HL-60 (cell line): ENCODE data around the gene ROR1.

Experiments
- DNase-seq, 2 experiments: peaks; one replicate each; pipeline ENCODE4 v3.0.0-alpha.2; 2010 to 2020; ENCODE audit warnings: low read depth in 1 of 2, low spot score in 1 of 2
- H3K27ac ChIP-seq: fragments of 250-450 bp; sonication (Bioruptor Pico); replicated peaks from 2 replicates; pipeline ENCODE4 v1.5.1; 2020; ENCODE audit warnings: mild to moderate bottlenecking, moderate library complexity
- H3K27me3 ChIP-seq: fragments of 250-450 bp; sonication (Bioruptor Pico); 2 replicates; pipeline ENCODE4 v1.5.1; 2021; ENCODE audit warnings: mild to moderate bottlenecking, moderate library complexity; ENCODE audit not compliant: insufficient read depth, poor library complexity, severe bottlenecking
- H3K4me3 ChIP-seq: replicated peaks from 2 replicates; pipeline ENCODE4 v1.5.1; 2011; ENCODE audit warnings: mild to moderate bottlenecking, control low read depth, low read length; ENCODE audit not compliant: insufficient read depth
- GABPA ChIP-seq: IDR thresholded peaks from 2 replicates; pipeline ENCODE4 v1.6.1; 2012; ENCODE audit warnings: low read depth
- POLR2AphosphoS5 ChIP-seq: IDR thresholded peaks from 2 replicates; pipeline ENCODE4 v1.6.1; 2012; ENCODE audit warnings: low read depth
- SPI1 ChIP-seq: IDR thresholded peaks from 2 replicates; pipeline ENCODE4 v1.6.1; 2012; ENCODE audit warnings: low read depth, mild to moderate bottlenecking, borderline replicate concordance
- TF ChIP-seq, protein P1 (sequence below): IDR thresholded peaks from one replicate; pipeline ENCODE4 v1.5.1; 2011; ENCODE audit warnings: low read length, control low read depth, inconsistent platforms; ENCODE audit not compliant: insufficient read depth
- TF ChIP-seq, protein P2 (sequence below): IDR thresholded peaks from 2 replicates; pipeline ENCODE4 v1.6.1; 2012; ENCODE audit warnings: low read depth; ENCODE audit not compliant: insufficient replicate concordance

Gene ROR1

DNA sequence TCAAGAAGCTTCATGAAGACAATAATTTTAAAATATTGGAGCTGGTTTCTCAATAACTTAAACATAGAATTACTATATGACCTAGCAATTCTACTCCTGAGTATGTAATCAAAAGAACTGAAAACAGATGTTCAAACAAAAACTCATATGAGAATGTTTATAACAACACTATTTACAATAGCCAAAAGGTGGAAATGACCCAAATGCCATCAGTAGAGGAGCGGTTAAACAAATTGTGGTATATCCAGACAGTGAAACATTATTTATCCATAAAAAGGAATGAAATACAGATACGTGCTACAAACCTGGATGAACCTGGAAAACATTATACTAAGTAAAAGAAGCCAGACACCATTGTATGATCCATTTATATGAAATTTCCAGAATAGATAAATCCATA lies 366.8 kb downstream of the ROR1 start:
- Histone ChIP-seq H3K4me3 (no peak overlapping the region), H3K27ac (no peak overlapping the region), H3K27me3 (no peaks in the 10 kb centered on the region)
- TF ChIP-seq POLR2AphosphoS5 (no peak), GABPA (no peak), SPI1 (no peak)
- TF ChIP-seq, protein P1, sequence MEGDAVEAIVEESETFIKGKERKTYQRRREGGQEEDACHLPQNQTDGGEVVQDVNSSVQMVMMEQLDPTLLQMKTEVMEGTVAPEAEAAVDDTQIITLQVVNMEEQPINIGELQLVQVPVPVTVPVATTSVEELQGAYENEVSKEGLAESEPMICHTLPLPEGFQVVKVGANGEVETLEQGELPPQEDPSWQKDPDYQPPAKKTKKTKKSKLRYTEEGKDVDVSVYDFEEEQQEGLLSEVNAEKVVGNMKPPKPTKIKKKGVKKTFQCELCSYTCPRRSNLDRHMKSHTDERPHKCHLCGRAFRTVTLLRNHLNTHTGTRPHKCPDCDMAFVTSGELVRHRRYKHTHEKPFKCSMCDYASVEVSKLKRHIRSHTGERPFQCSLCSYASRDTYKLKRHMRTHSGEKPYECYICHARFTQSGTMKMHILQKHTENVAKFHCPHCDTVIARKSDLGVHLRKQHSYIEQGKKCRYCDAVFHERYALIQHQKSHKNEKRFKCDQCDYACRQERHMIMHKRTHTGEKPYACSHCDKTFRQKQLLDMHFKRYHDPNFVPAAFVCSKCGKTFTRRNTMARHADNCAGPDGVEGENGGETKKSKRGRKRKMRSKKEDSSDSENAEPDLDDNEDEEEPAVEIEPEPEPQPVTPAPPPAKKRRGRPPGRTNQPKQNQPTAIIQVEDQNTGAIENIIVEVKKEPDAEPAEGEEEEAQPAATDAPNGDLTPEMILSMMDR, result no peak
- TF ChIP-seq, protein P2, sequence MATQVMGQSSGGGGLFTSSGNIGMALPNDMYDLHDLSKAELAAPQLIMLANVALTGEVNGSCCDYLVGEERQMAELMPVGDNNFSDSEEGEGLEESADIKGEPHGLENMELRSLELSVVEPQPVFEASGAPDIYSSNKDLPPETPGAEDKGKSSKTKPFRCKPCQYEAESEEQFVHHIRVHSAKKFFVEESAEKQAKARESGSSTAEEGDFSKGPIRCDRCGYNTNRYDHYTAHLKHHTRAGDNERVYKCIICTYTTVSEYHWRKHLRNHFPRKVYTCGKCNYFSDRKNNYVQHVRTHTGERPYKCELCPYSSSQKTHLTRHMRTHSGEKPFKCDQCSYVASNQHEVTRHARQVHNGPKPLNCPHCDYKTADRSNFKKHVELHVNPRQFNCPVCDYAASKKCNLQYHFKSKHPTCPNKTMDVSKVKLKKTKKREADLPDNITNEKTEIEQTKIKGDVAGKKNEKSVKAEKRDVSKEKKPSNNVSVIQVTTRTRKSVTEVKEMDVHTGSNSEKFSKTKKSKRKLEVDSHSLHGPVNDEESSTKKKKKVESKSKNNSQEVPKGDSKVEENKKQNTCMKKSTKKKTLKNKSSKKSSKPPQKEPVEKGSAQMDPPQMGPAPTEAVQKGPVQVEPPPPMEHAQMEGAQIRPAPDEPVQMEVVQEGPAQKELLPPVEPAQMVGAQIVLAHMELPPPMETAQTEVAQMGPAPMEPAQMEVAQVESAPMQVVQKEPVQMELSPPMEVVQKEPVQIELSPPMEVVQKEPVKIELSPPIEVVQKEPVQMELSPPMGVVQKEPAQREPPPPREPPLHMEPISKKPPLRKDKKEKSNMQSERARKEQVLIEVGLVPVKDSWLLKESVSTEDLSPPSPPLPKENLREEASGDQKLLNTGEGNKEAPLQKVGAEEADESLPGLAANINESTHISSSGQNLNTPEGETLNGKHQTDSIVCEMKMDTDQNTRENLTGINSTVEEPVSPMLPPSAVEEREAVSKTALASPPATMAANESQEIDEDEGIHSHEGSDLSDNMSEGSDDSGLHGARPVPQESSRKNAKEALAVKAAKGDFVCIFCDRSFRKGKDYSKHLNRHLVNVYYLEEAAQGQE, result no peak
- no peak for DNase-seq

DNA sequence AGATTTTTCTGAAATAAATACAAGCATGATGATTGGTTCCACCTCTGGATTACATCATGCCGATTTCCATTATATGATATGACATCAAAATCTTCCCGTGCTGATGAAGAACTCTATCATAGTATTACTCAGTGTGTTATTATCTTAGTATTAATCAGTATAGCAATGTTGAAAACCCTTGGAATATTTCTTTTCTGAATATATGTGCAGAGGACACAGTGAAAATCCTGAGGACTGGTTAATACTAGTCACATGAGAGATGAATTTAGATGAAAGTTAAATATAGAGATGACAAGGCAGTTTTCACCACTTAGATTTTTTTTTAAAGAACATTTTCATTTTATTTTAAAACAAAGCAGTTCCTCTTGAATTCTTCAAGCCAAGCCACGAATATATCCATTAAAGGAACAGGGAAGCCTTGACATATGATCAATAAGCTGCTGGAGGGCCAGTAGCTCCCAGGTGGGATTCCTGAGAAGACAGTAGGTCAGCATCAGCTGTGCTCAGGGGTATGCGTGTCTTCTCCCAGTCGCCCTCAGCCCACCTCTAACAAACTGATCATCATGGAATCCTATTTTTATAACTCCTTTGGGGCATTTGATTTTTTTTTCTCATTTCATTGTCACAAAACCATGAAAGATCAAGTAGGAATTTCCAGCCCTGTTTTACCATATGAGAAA lies 373.4 kb downstream of the ROR1 start:
- Histone ChIP-seq H3K27ac (no peak overlapping the region), H3K27me3 (no peaks in the 10 kb centered on the region), H3K4me3 (no peak overlapping the region)
- no peak for DNase-seq
- TF ChIP-seq, protein P2, result no peak
- TF ChIP-seq POLR2AphosphoS5 (no peak), SPI1 (no peak), GABPA (no peak)
- TF ChIP-seq, protein P1, result no peak

DNA sequence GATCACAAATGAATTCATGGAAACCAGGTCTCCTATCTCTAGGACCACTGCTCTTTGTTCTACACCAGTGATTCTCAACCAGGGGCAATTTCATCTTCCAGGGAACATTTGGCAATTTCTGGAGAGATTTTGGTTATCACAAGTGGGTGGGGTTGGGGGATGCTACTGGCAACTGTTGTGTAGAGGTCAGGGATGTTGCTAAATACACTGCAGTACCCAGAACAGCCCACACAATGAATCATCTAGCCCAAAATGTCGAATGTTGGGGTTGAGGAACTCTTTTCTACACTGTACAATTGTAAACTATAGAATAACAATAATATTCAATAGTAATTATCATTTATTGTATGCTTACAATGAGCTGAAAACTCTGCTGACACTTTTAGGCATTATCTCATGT lies 373.9 kb downstream of the ROR1 start:
- Histone ChIP-seq H3K27me3 (no peaks in the 10 kb centered on the region), H3K27ac (no peak overlapping the region), H3K4me3 (no peak overlapping the region)
- TF ChIP-seq GABPA, result no peak
- no peak for DNase-seq

DNA sequence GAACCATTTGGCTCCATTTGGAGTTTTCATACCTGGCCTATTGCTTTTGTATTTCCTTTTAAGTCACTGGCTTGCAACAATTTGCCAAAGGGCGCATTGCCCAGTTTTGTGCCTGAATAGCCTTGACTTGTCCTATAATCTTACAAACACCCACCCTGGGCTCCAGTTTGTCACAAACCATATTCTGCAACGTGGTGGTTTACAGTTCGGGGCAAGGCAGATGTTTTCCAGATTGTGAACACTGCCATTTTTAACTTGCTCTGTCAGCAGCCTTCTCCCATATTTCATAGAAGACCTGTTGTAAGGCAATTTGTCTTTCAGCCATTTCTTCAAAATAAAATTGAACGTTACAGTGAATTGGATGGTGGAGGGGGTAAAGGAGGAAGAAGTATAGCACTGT lies 376.4 kb downstream of the ROR1 start:
- no peak for DNase-seq
- no peak overlapping the region for H3K4me3 ChIP-seq
- H3K27ac ChIP-seq, result no peak overlapping the region
- TF ChIP-seq GABPA (no peak), POLR2AphosphoS5 (no peak), SPI1 (no peak)
- TF ChIP-seq, protein P2, result no peak
- TF ChIP-seq, protein P1, result no peak
- no peaks in the 10 kb centered on the region for H3K27me3 ChIP-seq
